ENCODE measurements around the gene GMPPB. TPM values are rescaled to one million over a fixed set of nuclear protein-coding genes. Genes with fewer than 3 reads are reported as not detected.

Gene GMPPB
- total and polyA plus RNA-seq, 4 donors = 12.6 to 57.8 (median 35.6) TPM

DNA sequence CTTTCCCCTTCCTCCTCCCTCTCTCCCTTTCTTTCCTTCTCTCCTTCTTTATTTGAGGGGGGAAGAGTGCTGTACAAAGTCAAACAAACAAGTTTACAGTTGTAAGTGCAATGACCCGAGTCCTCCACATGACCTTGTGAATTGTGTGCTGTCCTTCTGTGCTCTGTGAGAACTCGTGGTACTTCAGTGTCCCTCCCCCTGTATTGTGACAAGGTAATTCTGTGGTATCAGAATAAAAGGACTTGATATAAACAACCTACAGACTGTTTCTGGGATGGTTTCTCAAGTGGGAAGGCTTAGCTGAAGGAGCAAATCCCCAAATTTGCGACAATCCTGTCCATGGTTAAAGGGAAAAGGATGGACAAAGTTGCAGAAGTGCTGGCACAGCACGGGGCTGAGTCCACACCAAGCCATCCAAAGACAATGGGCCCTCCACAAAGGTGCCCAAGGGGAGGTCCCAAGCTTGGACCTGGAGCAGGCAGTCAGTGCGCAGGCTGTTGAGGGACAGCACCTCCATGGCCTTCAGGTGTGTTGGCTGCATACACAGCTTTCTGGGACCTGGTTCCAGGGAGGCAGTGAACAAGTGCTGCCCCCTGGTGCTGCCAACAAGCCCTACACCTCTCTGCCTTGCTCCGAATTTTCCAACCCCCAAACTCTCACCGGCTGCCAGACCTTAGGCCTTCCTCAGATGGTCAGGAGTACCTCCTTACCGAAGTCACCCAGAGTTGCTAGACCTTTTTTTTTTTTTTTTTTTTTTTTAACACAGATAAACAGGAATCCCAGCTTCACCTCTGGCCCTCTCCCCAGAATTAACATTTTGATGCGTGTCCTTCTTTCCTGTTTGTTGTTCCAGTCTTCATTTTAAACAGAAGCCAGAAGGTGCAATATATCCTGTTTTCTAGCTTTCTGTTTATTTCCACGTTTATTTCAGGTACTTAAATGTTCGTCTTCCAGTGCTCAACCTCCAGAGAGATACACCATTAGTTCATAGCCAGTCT is 52.2 kb downstream of the GMPPB start (continued):
- peak; percentile 94 for TF ChIP-seq CTCF (IDR thresholded peaks at IDR 0.05; ENCODE audit: low read depth, low read length, missing input control)
- peak in 1 of 2 donors; percentile 12 for TF ChIP-seq EGR1 (IDR thresholded peaks at IDR 0.05; ENCODE audit: low read depth in 2 of 2)
- no peak for TF ChIP-seq ATF3 (IDR thresholded peaks at IDR 0.05)

DNA sequence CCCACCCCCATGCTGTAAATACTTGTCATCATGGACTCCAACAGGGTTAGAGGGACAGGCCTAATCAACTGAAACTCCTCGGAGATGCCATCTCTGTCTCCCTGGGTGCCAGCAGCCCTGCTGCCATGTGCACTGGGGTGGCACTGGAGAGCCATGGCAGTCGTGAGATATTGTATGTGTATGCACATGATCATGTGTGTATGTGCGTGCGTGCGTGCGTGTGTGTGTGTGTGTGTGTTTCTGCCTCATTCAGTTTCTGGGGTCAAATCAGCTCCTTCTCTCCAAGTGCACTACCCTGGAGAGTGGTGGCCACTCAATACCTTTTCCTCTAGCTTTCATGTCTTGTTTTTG is 52.8 kb downstream of the GMPPB start:
- Histone ChIP-seq H3K27me3 (ENCODE audit: control insufficient read depth in 4 of 4, insufficient read depth in 4 of 4, low read length in 3 of 4) (no peaks in the 10 kb centered on the region), H3K9ac (ENCODE audit: low read depth in 1 of 2, low read length in 2 of 2) (no peak overlapping the region), H3K4me1 (ENCODE audit: control insufficient read depth in 4 of 4, insufficient read depth in 4 of 4, low read length in 3 of 4) (peaks cover 42 to 86% (median 71%) of the 10 kb centered on the region in 4 donors), H3K27ac (ENCODE audit: low read depth in 1 of 2, low read length in 2 of 2) (peak overlapping the region; percentile 53 to 57), H3K36me3 (ENCODE audit: control insufficient read depth in 4 of 4, insufficient read depth in 3 of 4, low read depth in 1 of 4, low read length in 3 of 4) (peaks cover 0 to 4% (median 0%) of the 10 kb centered on the region in 4 donors), H3K4me3 (ENCODE audit: low read depth in 1 of 3, low read length in 3 of 3) (no peak overlapping the region), H3K9me3 (ENCODE audit: control insufficient read depth in 4 of 4, low read length in 3 of 4) (no peaks in the 10 kb centered on the region)
- no peak for DNase-seq (ENCODE audit: low spot score)
- no peak for TF ChIP-seq YY1 (IDR thresholded peaks at IDR 0.05)
- no peak for TF ChIP-seq JUND (IDR thresholded peaks at IDR 0.05)
- TF ChIP-seq FOXA2 (IDR thresholded peaks at IDR 0.05) = no peak
- TF ChIP-seq SP1 (IDR thresholded peaks at IDR 0.05) = no peak
- TF ChIP-seq TAF1 (conservative IDR thresholded peaks at IDR 0.05) = no peak
- no peak for TF ChIP-seq HNF4G (IDR thresholded peaks at IDR 0.05)
- TF ChIP-seq NR2F2 (IDR thresholded peaks at IDR 0.05) = no peak
- TF ChIP-seq GABPA (IDR thresholded peaks at IDR 0.05 in 1 of 2, conservative IDR thresholded peaks at IDR 0.05 in 1 of 2) = no peak
- TF ChIP-seq EGR1 (IDR thresholded peaks at IDR 0.05; ENCODE audit: low read depth in 2 of 2) = no peak
- TF ChIP-seq RAD21 (IDR thresholded peaks at IDR 0.05) = no peak
- TF ChIP-seq, protein P1, sequence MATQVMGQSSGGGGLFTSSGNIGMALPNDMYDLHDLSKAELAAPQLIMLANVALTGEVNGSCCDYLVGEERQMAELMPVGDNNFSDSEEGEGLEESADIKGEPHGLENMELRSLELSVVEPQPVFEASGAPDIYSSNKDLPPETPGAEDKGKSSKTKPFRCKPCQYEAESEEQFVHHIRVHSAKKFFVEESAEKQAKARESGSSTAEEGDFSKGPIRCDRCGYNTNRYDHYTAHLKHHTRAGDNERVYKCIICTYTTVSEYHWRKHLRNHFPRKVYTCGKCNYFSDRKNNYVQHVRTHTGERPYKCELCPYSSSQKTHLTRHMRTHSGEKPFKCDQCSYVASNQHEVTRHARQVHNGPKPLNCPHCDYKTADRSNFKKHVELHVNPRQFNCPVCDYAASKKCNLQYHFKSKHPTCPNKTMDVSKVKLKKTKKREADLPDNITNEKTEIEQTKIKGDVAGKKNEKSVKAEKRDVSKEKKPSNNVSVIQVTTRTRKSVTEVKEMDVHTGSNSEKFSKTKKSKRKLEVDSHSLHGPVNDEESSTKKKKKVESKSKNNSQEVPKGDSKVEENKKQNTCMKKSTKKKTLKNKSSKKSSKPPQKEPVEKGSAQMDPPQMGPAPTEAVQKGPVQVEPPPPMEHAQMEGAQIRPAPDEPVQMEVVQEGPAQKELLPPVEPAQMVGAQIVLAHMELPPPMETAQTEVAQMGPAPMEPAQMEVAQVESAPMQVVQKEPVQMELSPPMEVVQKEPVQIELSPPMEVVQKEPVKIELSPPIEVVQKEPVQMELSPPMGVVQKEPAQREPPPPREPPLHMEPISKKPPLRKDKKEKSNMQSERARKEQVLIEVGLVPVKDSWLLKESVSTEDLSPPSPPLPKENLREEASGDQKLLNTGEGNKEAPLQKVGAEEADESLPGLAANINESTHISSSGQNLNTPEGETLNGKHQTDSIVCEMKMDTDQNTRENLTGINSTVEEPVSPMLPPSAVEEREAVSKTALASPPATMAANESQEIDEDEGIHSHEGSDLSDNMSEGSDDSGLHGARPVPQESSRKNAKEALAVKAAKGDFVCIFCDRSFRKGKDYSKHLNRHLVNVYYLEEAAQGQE (IDR thresholded peaks at IDR 0.05) = no peak
- TF ChIP-seq HNF4A (conservative IDR thresholded peaks at IDR 0.05) = no peak
- no peak for TF ChIP-seq FOXA1 (IDR thresholded peaks at IDR 0.05)
- TF ChIP-seq RXRA (IDR thresholded peaks at IDR 0.05) = no peak
- TF ChIP-seq, protein P2, sequence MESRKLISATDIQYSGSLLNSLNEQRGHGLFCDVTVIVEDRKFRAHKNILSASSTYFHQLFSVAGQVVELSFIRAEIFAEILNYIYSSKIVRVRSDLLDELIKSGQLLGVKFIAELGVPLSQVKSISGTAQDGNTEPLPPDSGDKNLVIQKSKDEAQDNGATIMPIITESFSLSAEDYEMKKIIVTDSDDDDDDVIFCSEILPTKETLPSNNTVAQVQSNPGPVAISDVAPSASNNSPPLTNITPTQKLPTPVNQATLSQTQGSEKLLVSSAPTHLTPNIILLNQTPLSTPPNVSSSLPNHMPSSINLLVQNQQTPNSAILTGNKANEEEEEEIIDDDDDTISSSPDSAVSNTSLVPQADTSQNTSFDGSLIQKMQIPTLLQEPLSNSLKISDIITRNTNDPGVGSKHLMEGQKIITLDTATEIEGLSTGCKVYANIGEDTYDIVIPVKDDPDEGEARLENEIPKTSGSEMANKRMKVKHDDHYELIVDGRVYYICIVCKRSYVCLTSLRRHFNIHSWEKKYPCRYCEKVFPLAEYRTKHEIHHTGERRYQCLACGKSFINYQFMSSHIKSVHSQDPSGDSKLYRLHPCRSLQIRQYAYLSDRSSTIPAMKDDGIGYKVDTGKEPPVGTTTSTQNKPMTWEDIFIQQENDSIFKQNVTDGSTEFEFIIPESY (IDR thresholded peaks at IDR 0.05) = no peak
- TF ChIP-seq ATF3 (IDR thresholded peaks at IDR 0.05) = no peak
- no peak for TF ChIP-seq CTCF (IDR thresholded peaks at IDR 0.05; ENCODE audit: low read depth, low read length, missing input control)
- TF ChIP-seq, protein P3, sequence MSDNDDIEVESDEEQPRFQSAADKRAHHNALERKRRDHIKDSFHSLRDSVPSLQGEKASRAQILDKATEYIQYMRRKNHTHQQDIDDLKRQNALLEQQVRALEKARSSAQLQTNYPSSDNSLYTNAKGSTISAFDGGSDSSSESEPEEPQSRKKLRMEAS (IDR thresholded peaks at IDR 0.05) = no peak
- 55% methylated on average over 6 of the region's 6 CpGs for WGBS

Data from liver (tissue), 9 donors.